OCI-LY7 (cell line): ENCODE results near the gene RFX5.
"Not testable (repeated sequence)": the region's sequence is repeated elsewhere in the genome, so short reads cannot be mapped to it uniquely, and the experiment has no call there.

Source experiments
- CTCF ChIP-seq: fragments of 200-600 bp; sonication (generic); conservative IDR thresholded peaks from 2 replicates; pipeline ENCODE4 v1.5.1; 2014; ENCODE audit warnings: mild to moderate bottlenecking, antibody characterized with exemption, low read length, moderate library complexity, mixed read lengths
- EZH2phosphoT487 ChIP-seq: fragments of 200-600 bp; sonication (generic); IDR thresholded peaks from 2 replicates; pipeline ENCODE4 v1.6.1; 2018; ENCODE audit warnings: low read depth, borderline replicate concordance, mild to moderate bottlenecking, mixed run types, antibody characterized with exemption, low read length, moderate library complexity, mixed read lengths

- not testable (repeated sequence) for TF ChIP-seq CTCF, EZH2phosphoT487
Measured at GRCh38 chr1:151390221-151391078, 43.4 kb upstream of the RFX5 start.
